GM12878 (cell line): Measurements from ENCODE around the gene SNX17. TPM values are rescaled to one million over a fixed set of nuclear protein-coding genes. Genes with fewer than 3 reads are reported as not detected.

ENCODE experiments used
- ATAC-seq: fragments of 200-7000 bp; cut with Tn5 transposase; 3 replicates; pipeline ENCODE4 v1.9.1; 2020; ENCODE audit warnings: mild to moderate bottlenecking, moderate library complexity
- BruUV-seq: library from RNA; stranded (reverse); fragments of 400-500 nt; replicated peaks from 2 replicates; lab custom pipeline; 2021; lab: Mats Ljungman, UMichigan
- CTCF ChIA-PET: fragments of 300-600 bp; sonication (Branson Sonifier 250); formaldehyde crosslinking; extraction: SDS; loops from one replicate; lab custom pipeline; 2021; ENCODE audit warnings: inconsistent platforms; lab: Yijun Ruan, JAX
- POLR2A ChIA-PET: fragments of 350-600 bp; formaldehyde crosslinking; extraction: SDS; loops from one replicate; lab custom pipeline; 2021; ENCODE audit warnings: inconsistent platforms; lab: Charles Lee
- RAD21 ChIA-PET: fragments of 300-600 bp; sonication (Branson Sonifier 250); formaldehyde crosslinking; loops from one replicate; lab custom pipeline; 2023; ENCODE audit warnings: antibody characterized with exemption; ENCODE audit not compliant: unreplicated experiment; lab: Charles Lee
- SMC1A ChIA-PET: fragments of 300-600 bp; sonication (Branson Sonifier 250); formaldehyde crosslinking; loops from one replicate; lab custom pipeline; 2023; ENCODE audit not compliant: unreplicated experiment, uncharacterized antibody; lab: Charles Lee
- DNase-seq: peaks from one replicate; pipeline ENCODE4 v3.0.0-alpha.2; 2011; ENCODE audit warnings: low read depth, low spot score
- FAIRE-seq: peaks from 3 replicates; lab custom pipeline; 2011; peaks lifted over from hg19 to GRCh38; lab: Jason Lieb, UNC
- H2AFZ ChIP-seq: 2 replicates; pipeline ENCODE4 v1.6.0; 2011; ENCODE audit warnings: low read depth, low read length, control low read depth; ENCODE audit not compliant: control insufficient read depth
- H3K27ac ChIP-seq: 2 replicates; pipeline ENCODE4 v1.5.1; 2011; ENCODE audit warnings: control low read depth; ENCODE audit not compliant: control insufficient read depth, insufficient read depth
- H3K27me3 ChIP-seq, 2 experiments: replicated peaks in 1 of 2; 2 replicates each; pipeline versions ENCODE4 v1.6.0 to v1.6.1; 2011; ENCODE audit warnings: low read length in 1 of 2; ENCODE audit not compliant: control insufficient read depth in 2 of 2, insufficient read depth in 2 of 2
- H3K36me3 ChIP-seq, 2 experiments: 2 replicates each; pipeline ENCODE4 v1.5.1; 2011; ENCODE audit warnings: low read length in 1 of 2; ENCODE audit not compliant: control insufficient read depth in 2 of 2, insufficient read depth in 2 of 2
- H3K4me1 ChIP-seq: 2 replicates; pipeline ENCODE4 v1.6.1; 2011; ENCODE audit warnings: mild to moderate bottlenecking, low read length, moderate library complexity, mixed read lengths; ENCODE audit not compliant: control insufficient read depth, insufficient read depth
- H3K4me2 ChIP-seq: 2 replicates; pipeline ENCODE4 v1.6.0; 2011; ENCODE audit warnings: control low read depth; ENCODE audit not compliant: control insufficient read depth, insufficient read depth
- H3K4me3 ChIP-seq: fragments of 200-600 bp; sonication (generic); 2 replicates; pipeline ENCODE4 v1.5.1; 2016
- H3K79me2 ChIP-seq: 2 replicates; pipeline ENCODE4 v1.6.0; 2011; ENCODE audit warnings: low read length; ENCODE audit not compliant: control insufficient read depth, insufficient read depth
- H3K9ac ChIP-seq: 2 replicates; pipeline ENCODE4 v1.8.0; 2011; ENCODE audit warnings: low read length, control low read depth, mixed read lengths; ENCODE audit not compliant: control insufficient read depth, insufficient read depth
- H3K9me3 ChIP-seq: replicated peaks from 3 replicates; pipeline ENCODE4 v1.5.1; 2011; ENCODE audit warnings: mild to moderate bottlenecking, low read length; ENCODE audit not compliant: control insufficient read depth, insufficient read depth
- H4K20me1 ChIP-seq: 2 replicates; pipeline ENCODE4 v1.6.0; 2011; ENCODE audit not compliant: control insufficient read depth, insufficient read depth
- CBX5 ChIP-seq: sonication (generic); IDR thresholded peaks from 2 replicates; pipeline ENCODE4 v1.6.1; 2016; ENCODE audit warnings: low read depth, moderate library complexity, mild to moderate bottlenecking, inconsistent platforms
- CHD2 ChIP-seq: IDR thresholded peaks from 2 replicates; pipeline ENCODE4 v1.6.1; 2011; ENCODE audit warnings: low read depth, low read length, improper control_type of control experiment, borderline replicate concordance
- IRF3 ChIP-seq: fragments of 450-650 bp; IDR thresholded peaks from 2 replicates; pipeline ENCODE4 v1.6.1; 2014; ENCODE audit warnings: mild to moderate bottlenecking
- IRF5 ChIP-seq: fragments of 450-650 bp; IDR thresholded peaks from 2 replicates; pipeline ENCODE4 v1.6.1; 2017; ENCODE audit warnings: borderline replicate concordance
- KAT2A ChIP-seq: conservative IDR thresholded peaks from 2 replicates; pipeline ENCODE4 v1.6.1; 2011; ENCODE audit warnings: low read depth, low read length; ENCODE audit not compliant: control insufficient read depth
- MTA2 ChIP-seq: fragments of 450-650 bp; IDR thresholded peaks from 2 replicates; pipeline ENCODE4 v1.6.1; 2016; ENCODE audit warnings: low read depth, mild to moderate bottlenecking, moderate library complexity
- NFIC ChIP-seq: IDR thresholded peaks from 2 replicates; pipeline ENCODE4 v1.6.1; 2012; ENCODE audit warnings: low read depth, mild to moderate bottlenecking, inconsistent platforms, low read length, moderate library complexity
- POLR2AphosphoS5 ChIP-seq: IDR thresholded peaks from 2 replicates; pipeline ENCODE4 v1.6.1; 2011; ENCODE audit warnings: mild to moderate bottlenecking, low read length, inconsistent platforms
- SKIL ChIP-seq: fragments of 450-650 bp; IDR thresholded peaks from 2 replicates; pipeline ENCODE4 v1.6.1; 2017; ENCODE audit warnings: mild to moderate bottlenecking, low read depth, inconsistent platforms; ENCODE audit not compliant: poor library complexity, severe bottlenecking
- SMAD5 ChIP-seq: IDR thresholded peaks from 2 replicates; pipeline ENCODE4 v1.6.1; 2016; ENCODE audit warnings: antibody characterized with exemption, low read depth
- SP1 ChIP-seq: IDR thresholded peaks from one replicate; pipeline ENCODE4 v1.6.1; 2011; ENCODE audit warnings: low read depth, low read length
- STAT1 ChIP-seq: fragments of 450-650 bp; conservative IDR thresholded peaks from 2 replicates; pipeline ENCODE4 v1.6.1; 2014; ENCODE audit warnings: antibody characterized with exemption, mild to moderate bottlenecking
- SUPT20H ChIP-seq: IDR thresholded peaks from 2 replicates; pipeline ENCODE4 v1.6.1; 2011; ENCODE audit warnings: low read depth, mild to moderate bottlenecking, low read length, moderate library complexity, borderline replicate concordance; ENCODE audit not compliant: control insufficient read depth
- TARDBP ChIP-seq: IDR thresholded peaks from 2 replicates; pipeline ENCODE4 v1.6.1; 2016; ENCODE audit warnings: borderline replicate concordance
- TBL1XR1 ChIP-seq: IDR thresholded peaks from 2 replicates; pipeline ENCODE4 v1.6.1; 2012; ENCODE audit warnings: low read depth, low read length, improper control_type of control experiment
- YBX1 ChIP-seq: fragments of 450-650 bp; IDR thresholded peaks from 2 replicates; pipeline ENCODE4 v1.6.1; 2016; ENCODE audit warnings: antibody characterized with exemption
- YY1 ChIP-seq: IDR thresholded peaks from 2 replicates; pipeline ENCODE4 v1.6.1; 2011; ENCODE audit warnings: low read depth, mild to moderate bottlenecking, low read length
- ZBED1 ChIP-seq: IDR thresholded peaks from 2 replicates; pipeline ENCODE4 v1.6.1; 2016; ENCODE audit warnings: borderline replicate concordance
- ZNF217 ChIP-seq: fragments of 450-650 bp; IDR thresholded peaks from 2 replicates; pipeline ENCODE4 v1.6.1; 2017; ENCODE audit warnings: antibody characterized with exemption, mild to moderate bottlenecking
- ZNF622 ChIP-seq: fragments of 450-650 bp; IDR thresholded peaks from 2 replicates; pipeline ENCODE4 v1.6.1; 2017; ENCODE audit warnings: mild to moderate bottlenecking, inconsistent platforms
- WGBS: methylation state at CpG from one replicate; pipeline ENCODE4 v1.1.6; 2016; ENCODE audit warnings: low lambda C conversion rate; ENCODE audit not compliant: insufficient replicate concordance, insufficient coverage; ENCODE audit errors: missing lambda C conversion rate; 5-methylcytosine and 5-hydroxymethylcytosine counted together
- in situ Hi-C: fragments of 300-500 bp; cut with MboI; formaldehyde crosslinking; loops from 9 replicates; pipeline ENCODE4 v1.14.3; 2018; ENCODE audit warnings: mixed read lengths
- intact Hi-C: fragments of 100-400 bp; cut with micrococcal nuclease; formaldehyde crosslinking; loops from one replicate; pipeline ENCODE4 v1.14.2; 2022; ENCODE audit not compliant: unreplicated experiment
- polyA plus RNA-seq, 11 experiments: library from polyadenylated mRNA; depleted of rRNA in 4 of 11; unstranded in 6 of 11; stranded (reverse) in 5 of 11; fragments of >200 nt; fragmentation: Nextera tagmentation in 4 of 11; fragmentation: Illumina TruSeq in 1 of 11; extraction: Ambion mirVana in 4 of 11; extraction: Trizol in 1 of 11; gene quantifications; 1 replicate in 1 of 11; 2 replicates in 10 of 11; pipeline versions ENCODE4 v1.2.1 to v1.2.3, GENCODE V29; 2011 to 2016; ENCODE audit warnings: inconsistent platforms in 2 of 11, missing spikeins in 2 of 11, low read depth in 1 of 11
- total RNA-seq, 4 experiments: library from RNA; depleted of rRNA in 3 of 4; stranded (reverse); fragments of >200 nt in 3 of 4; fragmentation: Illumina TruSeq in 1 of 4; extraction: Trizol in 1 of 4; gene quantifications; 2 replicates each; pipeline versions ENCODE4 v1.2.1 to v1.2.3, GENCODE V29; 2013 to 2021

The SNX17 gene
- total and polyA plus RNA-seq, 10 of the 15 experiments (the other 5 are each of a cell fraction or from before 2014, with no cell fraction given) = 6.5 to 116 (median 84.4) TPM

- no peak for FAIRE-seq
These were observed 20.2 kb upstream of the SNX17 start for GRCh38 chr2:27350106-27350693.

More at GRCh38 chr2:27350106-27350693, 20.2 kb upstream of the SNX17 start:
- Histone ChIP-seq H3K4me3 (no peak overlapping the region), H3K4me2 (no peak overlapping the region), H3K4me1 (no peaks in the 10 kb centered on the region; the same call in 1 of the 2 replicates), H3K27ac (no peak overlapping the region), H3K27me3 (no peaks in the 10 kb centered on the region), H3K9me3 (no peaks in the 10 kb centered on the region), H2AFZ (no peak overlapping the region), H3K9ac (no peak overlapping the region), H3K36me3 (no peaks in the 10 kb centered on the region; a peak in 1 of 4 replicates), H4K20me1 (no peaks in the 10 kb centered on the region), H3K79me2 (peaks cover 63% of the 10 kb centered on the region)
- DNase-seq = no peak
- ChIA-PET POLR2A (interaction anchor here (0.5 to 1.2 kb wide), 2 partner anchors 10 to 17 kb away, joined by 4 to 5 read pairs; no protein-coding TSS in a partner anchor), RAD21 (no interaction called here), CTCF (interaction anchor here (0.7 to 1.5 kb wide), 2 partner anchors 49 to 79 kb away, joined by 3 read pairs; no protein-coding TSS in a partner anchor), SMC1A (interaction anchor here (1.5 kb wide), 1 partner anchor 21 kb away, joined by 4 read pairs; the partner anchor contains the start of gene SNX17)
- TF ChIP-seq NFIC (no peak), ZNF622 (no peak), SMAD5 (no peak), YY1 (no peak), TARDBP (no peak), TBL1XR1 (no peak), YBX1 (no peak), CHD2 (no peak), KAT2A (no peak), ZNF217 (no peak), POLR2AphosphoS5 (no peak), SUPT20H (no peak), IRF5 (no peak), MTA2 (no peak), CBX5 (no peak), SKIL (no peak), SP1 (no peak), STAT1 (no peak), IRF3 (no peak), ZBED1 (no peak)
- intact Hi-C loops (loop anchor here (10.0 kb wide), 1 partner anchor 135 kb away; the partner anchor contains the start of genes ATRAID, CAD and SLC5A6), in situ Hi-C loops (no loop called here)
- no TSS peak for BruUV-seq
- no peak for ATAC-seq
- 58% methylated on average over 7 of the region's 7 CpGs for WGBS
